Left lung (tissue), 10 donors: Measurements from ENCODE around the gene PXK. TPM values are rescaled to one million over a fixed set of nuclear protein-coding genes. Genes with fewer than 3 reads are reported as not detected.
A peak's percentile ranks its signal among the peaks of the same experiment; 100 is the strongest.

Source experiments
- ATAC-seq: fragments of 200-7000 bp; cut with Tn5 transposase; one replicate; pipeline ENCODE4 v1.9.1; 2020; ENCODE audit warnings: moderate library complexity
- DNase-seq, 4 donors: peaks; one replicate each; pipeline ENCODE4 v3.0.0-alpha.2; 2013 to 2020
- H3K27ac ChIP-seq, 2 donors: fragments of 200-600 bp; sonication (generic) in 1 of 2; one replicate each; pipeline versions ENCODE4 v1.5.0 to v1.8.0; 2020 to 2021
- H3K27me3 ChIP-seq, 2 donors: fragments of 200-600 bp; sonication (generic) in 1 of 2; one replicate each; pipeline versions ENCODE4 v1.5.0 to v1.8.0; 2020 to 2021
- H3K36me3 ChIP-seq, 2 donors: fragments of 200-600 bp; sonication (generic) in 1 of 2; one replicate each; pipeline versions ENCODE4 v1.5.0 to v1.8.0; 2020 to 2021
- H3K4me1 ChIP-seq, 2 donors: fragments of 200-600 bp; one replicate each; pipeline ENCODE4 v1.8.0; 2021
- H3K4me3 ChIP-seq, 2 donors: fragments of 200-600 bp; sonication (generic) in 1 of 2; one replicate each; pipeline versions ENCODE4 v1.5.0 to v1.8.0; 2020 to 2021; ENCODE audit warnings: mild to moderate bottlenecking in 1 of 2
- H3K9me3 ChIP-seq, 2 donors: fragments of 200-600 bp; sonication (generic) in 1 of 2; one replicate each; pipeline versions ENCODE4 v1.5.0 to v1.8.0; 2020 to 2021
- intact Hi-C, 2 donors: fragments of 100-400 bp; cut with DNase I; formaldehyde crosslinking; loops; one replicate each; pipeline versions ENCODE4 v1.11.2 to v1.14.2; 2022
- polyA plus RNA-seq, 6 donors: library from polyadenylated mRNA; unstranded; fragments of 120-200 nt; gene quantifications; one replicate each; pipeline ENCODE4 v1.2.1, GENCODE V29; 2013; ENCODE audit not compliant: insufficient read length in 6 of 6
- total RNA-seq, 2 donors: library from RNA; stranded (reverse); fragmentation: NEBNext Ultra II Directional; extraction: Animal tissue kit (Norgen Biotek cat#: 25700); gene quantifications; one replicate each; pipeline ENCODE4 v1.2.1, GENCODE V29; 2021
- TF ChIP-seq, protein P1 (sequence below), 2 donors: fragments of 200-600 bp; sonication (generic) in 1 of 2; IDR thresholded peaks; one replicate each; pipeline versions ENCODE4 v1.5.0 to v1.8.0; 2021; ENCODE audit warnings: antibody characterized with exemption in 2 of 2
- donor health status: DM: no; HTN: yes; CAD: no.
- donor health status: DM: no; HTN: no; CAD: no.

The PXK gene
- total and polyA plus RNA-seq, 8 donors = 19.0 to 42.3 (median 34.0) TPM

DNA sequence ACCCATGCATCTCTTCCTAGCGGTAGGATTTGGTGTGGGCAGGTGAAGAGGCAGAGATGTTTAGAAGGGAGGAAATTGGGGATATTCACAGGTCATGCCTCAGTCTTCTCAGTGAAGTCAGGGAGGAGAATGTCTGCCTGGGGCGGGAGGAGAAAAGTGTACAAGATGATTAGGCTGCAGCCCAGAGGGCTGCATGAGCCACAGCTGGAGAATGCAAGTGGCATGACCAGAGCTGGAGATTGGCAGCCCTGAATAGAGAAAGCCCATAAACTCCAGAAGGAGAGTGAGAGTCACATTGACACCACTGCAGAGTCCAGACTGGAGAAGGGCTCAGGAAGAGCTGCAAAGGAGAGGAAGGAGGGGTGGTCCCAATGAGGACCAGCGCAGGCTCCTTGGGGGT, 78.3 kb downstream of the PXK start:
- Histone ChIP-seq H3K9me3 (no peaks in the 10 kb centered on the region), H3K27ac (no peak overlapping the region), H3K27me3 (no peaks in the 10 kb centered on the region), H3K4me3 (no peak overlapping the region), H3K36me3 (peaks cover 0 to 74% of the 10 kb centered on the region in 2 donors), H3K4me1 (no peaks in the 10 kb centered on the region)
- no peak for ATAC-seq
- TF ChIP-seq, protein P1, sequence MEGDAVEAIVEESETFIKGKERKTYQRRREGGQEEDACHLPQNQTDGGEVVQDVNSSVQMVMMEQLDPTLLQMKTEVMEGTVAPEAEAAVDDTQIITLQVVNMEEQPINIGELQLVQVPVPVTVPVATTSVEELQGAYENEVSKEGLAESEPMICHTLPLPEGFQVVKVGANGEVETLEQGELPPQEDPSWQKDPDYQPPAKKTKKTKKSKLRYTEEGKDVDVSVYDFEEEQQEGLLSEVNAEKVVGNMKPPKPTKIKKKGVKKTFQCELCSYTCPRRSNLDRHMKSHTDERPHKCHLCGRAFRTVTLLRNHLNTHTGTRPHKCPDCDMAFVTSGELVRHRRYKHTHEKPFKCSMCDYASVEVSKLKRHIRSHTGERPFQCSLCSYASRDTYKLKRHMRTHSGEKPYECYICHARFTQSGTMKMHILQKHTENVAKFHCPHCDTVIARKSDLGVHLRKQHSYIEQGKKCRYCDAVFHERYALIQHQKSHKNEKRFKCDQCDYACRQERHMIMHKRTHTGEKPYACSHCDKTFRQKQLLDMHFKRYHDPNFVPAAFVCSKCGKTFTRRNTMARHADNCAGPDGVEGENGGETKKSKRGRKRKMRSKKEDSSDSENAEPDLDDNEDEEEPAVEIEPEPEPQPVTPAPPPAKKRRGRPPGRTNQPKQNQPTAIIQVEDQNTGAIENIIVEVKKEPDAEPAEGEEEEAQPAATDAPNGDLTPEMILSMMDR (IDR thresholded peaks at IDR 0.05) = no peak
- intact Hi-C loops = loop anchor here in 1 of 2 donors (5.0 kb wide), 1 partner anchor 79 kb away; the partner anchor contains the start of gene PXK
- DNase-seq = no peak

- H3K27ac ChIP-seq = no peak overlapping the region
- intact Hi-C loops = loop anchor here in 1 of 2 donors (5.0 kb wide), 1 partner anchor 80 kb away; the partner anchor contains the start of gene PXK
- ATAC-seq = no peak
Measured at GRCh38 chr3:58411851-58412830, 79.4 kb downstream of the PXK start.

GRCh38 chr3:58414538-58415197, 82.0 kb downstream of the PXK start:
- H3K4me1 ChIP-seq = no peaks in the 10 kb centered on the region
- DNase-seq (peak in 2 of 4 donors; percentile 52 to 70), ATAC-seq (peak; percentile 78)
- no peaks in the 10 kb centered on the region for H3K27me3 ChIP-seq
- no peak overlapping the region for H3K4me3 ChIP-seq
- H3K27ac ChIP-seq = no peak overlapping the region
- no peaks in the 10 kb centered on the region for H3K9me3 ChIP-seq
- TF ChIP-seq, protein P1 (IDR thresholded peaks at IDR 0.05) = peak; percentile 71 to 75
- H3K36me3 ChIP-seq = peaks cover 0 to 50% of the 10 kb centered on the region in 2 donors
- intact Hi-C loops = loop anchor here in 1 of 2 donors (5.0 kb wide), 1 partner anchor 82 kb away; the partner anchor contains the start of gene PXK

More at GRCh38 chr3:58411851-58412830, 79.4 kb downstream of the PXK start:
- TF ChIP-seq, protein P1 (IDR thresholded peaks at IDR 0.05) = no peak
- Histone ChIP-seq H3K4me3 (no peak overlapping the region), H3K36me3 (peaks cover 0 to 73% of the 10 kb centered on the region in 2 donors), H3K9me3 (no peaks in the 10 kb centered on the region), H3K4me1 (no peaks in the 10 kb centered on the region), H3K27me3 (no peaks in the 10 kb centered on the region)
- DNase-seq = no peak

DNA sequence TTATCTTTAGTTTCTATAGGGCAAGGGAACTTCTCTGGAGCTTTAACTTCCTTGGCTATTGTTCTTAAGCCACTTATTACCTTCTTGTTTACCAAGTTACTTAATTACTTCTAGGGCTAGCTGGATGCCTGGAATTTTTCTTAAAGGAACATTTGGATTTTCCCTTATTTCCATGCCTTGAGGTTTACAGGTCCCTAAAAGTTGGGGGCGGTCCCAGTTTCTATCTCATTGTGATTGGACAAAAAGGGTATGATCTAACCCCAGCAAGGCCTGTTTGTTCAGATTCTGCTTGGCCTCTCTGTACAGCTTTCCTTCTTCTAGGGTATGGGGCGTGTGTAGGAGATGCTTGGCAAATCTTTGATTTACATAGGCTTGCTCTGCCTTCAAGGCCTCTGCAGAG, 83.5 kb downstream of the PXK start:
- no peaks in the 10 kb centered on the region for H3K4me1 ChIP-seq
- no peak overlapping the region for H3K27ac ChIP-seq
- TF ChIP-seq, protein P1 (IDR thresholded peaks at IDR 0.05) = no peak
- H3K36me3 ChIP-seq = peaks cover 0 to 39% of the 10 kb centered on the region in 2 donors
- H3K9me3 ChIP-seq = no peaks in the 10 kb centered on the region
- DNase-seq (no peak), ATAC-seq (peak; percentile 30)
- H3K27me3 ChIP-seq = no peaks in the 10 kb centered on the region
- intact Hi-C loops = no loop called here
- H3K4me3 ChIP-seq = no peak overlapping the region

- Histone ChIP-seq H3K9me3 (no peaks in the 10 kb centered on the region), H3K36me3 (peaks cover 0 to 39% of the 10 kb centered on the region in 2 donors), H3K27ac (no peak overlapping the region), H3K27me3 (no peaks in the 10 kb centered on the region), H3K4me3 (no peak overlapping the region), H3K4me1 (no peaks in the 10 kb centered on the region)
- DNase-seq (no peak), ATAC-seq (no peak)
- intact Hi-C loops = no loop called here
- TF ChIP-seq, protein P1 (IDR thresholded peaks at IDR 0.05) = no peak
Measured at GRCh38 chr3:58417075-58417474, 84.4 kb downstream of the PXK start.
